Bronchial epithelial cell (primary cell): ENCODE data around the gene CMIP. TPM values are rescaled to one million over a fixed set of nuclear protein-coding genes. Genes with fewer than 3 reads are reported as not detected.
A peak's percentile ranks its signal among the peaks of the same experiment; 100 is the strongest.

Experiments used
- DNase-seq: peaks from one replicate; pipeline ENCODE4 v3.0.0-alpha.2; 2010; ENCODE audit warnings: low read depth
- FAIRE-seq: peaks from 2 replicates; lab custom pipeline; 2011; peaks lifted over from hg19 to GRCh38; lab: Jason Lieb, UNC
- H3K27me3 ChIP-seq: 2 replicates; pipeline ENCODE4 v1.5.1; 2011; ENCODE audit warnings: low read length; ENCODE audit not compliant: control insufficient read depth, insufficient read depth
- H3K36me3 ChIP-seq: 2 replicates; pipeline ENCODE4 v1.5.1; 2011; ENCODE audit warnings: low read length; ENCODE audit not compliant: control insufficient read depth, insufficient read depth
- H3K4me3 ChIP-seq: 2 replicates; pipeline ENCODE4 v1.5.1; 2011; ENCODE audit warnings: mild to moderate bottlenecking, low read depth, low read length, control low read depth
- CTCF ChIP-seq: IDR thresholded peaks from 2 replicates; pipeline ENCODE4 v1.5.1; 2011; ENCODE audit warnings: mild to moderate bottlenecking, moderate library complexity, low read length, control low read depth, inconsistent platforms; ENCODE audit not compliant: insufficient read depth, severe bottlenecking
- total RNA-seq: library from RNA; depleted of rRNA; stranded (reverse); fragments of >200 nt; gene quantifications from 2 replicates; pipeline ENCODE4 v1.2.1, GENCODE V29; 2014

The CMIP gene
- total RNA-seq, 1 donor from 2014 or later = 21.1 TPM

DNA sequence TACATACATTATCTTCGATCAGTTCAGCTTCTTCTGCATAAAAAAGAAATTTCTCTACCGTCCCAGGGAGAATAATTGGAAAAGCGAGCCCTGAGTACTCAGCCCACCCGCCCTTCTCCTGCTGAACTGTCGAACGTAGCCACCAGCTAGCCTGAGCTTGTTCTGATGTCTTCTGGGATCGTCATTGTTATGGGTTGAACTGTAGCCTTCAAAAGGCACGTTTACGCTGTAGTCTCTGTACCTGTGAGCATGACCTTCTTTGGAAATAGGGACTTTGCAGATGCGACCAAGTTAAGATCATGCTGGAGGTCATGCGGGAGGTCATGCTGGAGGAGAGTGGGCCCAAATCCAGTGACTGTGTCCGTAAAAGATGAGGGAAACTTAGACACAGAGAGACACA is 86.2 kb downstream of the CMIP start:
- DNase-seq (peak; percentile 82), FAIRE-seq (no peak)
- Histone ChIP-seq H3K36me3 (peaks cover 8% of the 10 kb centered on the region), H3K27me3 (no peaks in the 10 kb centered on the region), H3K4me3 (no peak overlapping the region)
- no peak for TF ChIP-seq CTCF

GRCh38 chr16:81531419-81531821 is 86.8 kb downstream of the CMIP start:
- Histone ChIP-seq H3K4me3 (no peak overlapping the region), H3K36me3 (peaks cover 9% of the 10 kb centered on the region), H3K27me3 (no peaks in the 10 kb centered on the region)
- DNase-seq = peak; percentile 100
- peak; percentile 89 for FAIRE-seq
- no peak for TF ChIP-seq CTCF

GRCh38 chr16:81532491-81533174 is 88.0 kb downstream of the CMIP start:
- no peak for TF ChIP-seq CTCF
- peaks cover 12% of the 10 kb centered on the region for H3K36me3 ChIP-seq
- DNase-seq (no peak), FAIRE-seq (no peak)
- no peaks in the 10 kb centered on the region for H3K27me3 ChIP-seq
- no peak overlapping the region for H3K4me3 ChIP-seq

DNA sequence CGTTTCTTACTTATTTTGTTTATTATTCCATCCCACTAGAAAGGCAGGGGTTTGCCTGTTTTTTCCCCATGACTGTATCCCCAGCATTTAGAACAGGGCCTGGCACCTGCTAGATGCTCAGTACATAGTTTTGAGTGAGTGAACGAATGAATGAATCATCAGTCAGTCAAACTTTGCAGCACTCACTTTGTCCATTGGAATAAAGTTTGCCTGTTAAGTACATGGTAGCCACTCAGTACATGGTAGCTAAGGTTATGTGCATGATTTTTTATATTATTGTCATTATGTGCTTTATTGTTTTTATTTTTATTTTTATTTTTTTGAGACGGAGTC is 88.5 kb downstream of the CMIP start:
- no peak for FAIRE-seq

DNA sequence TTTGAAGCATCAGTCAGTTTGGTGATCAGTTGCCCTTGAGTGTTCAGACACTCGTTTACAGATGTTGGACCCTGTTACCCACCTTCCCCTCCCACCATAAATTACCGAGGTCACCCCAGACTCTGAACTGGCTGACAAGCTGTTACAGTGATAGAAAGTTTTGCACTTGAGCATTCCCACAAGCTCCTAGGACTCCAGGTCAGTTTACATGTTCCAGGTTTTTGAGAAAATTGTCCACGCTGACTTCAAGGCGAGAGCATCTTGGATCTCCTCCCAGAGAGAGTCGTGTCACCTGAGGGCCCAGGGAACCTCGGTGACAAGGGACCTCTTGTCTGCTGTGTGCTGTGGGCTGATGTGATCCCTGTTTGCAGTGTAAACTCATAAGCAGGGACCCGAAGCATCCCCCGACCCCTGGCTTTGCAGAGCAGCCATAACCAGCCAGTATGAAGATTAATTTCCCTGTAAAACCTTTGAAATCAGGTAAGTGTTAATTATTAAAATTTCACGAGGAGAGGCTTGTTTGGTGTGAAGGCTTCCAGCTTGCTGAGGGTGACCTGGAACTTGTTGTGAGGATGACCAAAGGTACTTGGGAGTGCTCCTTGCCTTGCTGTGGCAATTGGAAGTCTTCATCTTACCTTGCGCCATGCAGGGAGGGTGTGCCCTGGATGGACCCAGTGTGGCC is 91.2 kb downstream of the CMIP start:
- TF ChIP-seq CTCF = no peak
- peaks cover 13% of the 10 kb centered on the region for H3K36me3 ChIP-seq
- no peak overlapping the region for H3K4me3 ChIP-seq
- FAIRE-seq (no peak), DNase-seq (no peak)
- no peaks in the 10 kb centered on the region for H3K27me3 ChIP-seq

More for the DNA sequence above, 88.5 kb downstream of the CMIP start:
- Histone ChIP-seq H3K27me3 (no peaks in the 10 kb centered on the region), H3K36me3 (peaks cover 12% of the 10 kb centered on the region), H3K4me3 (no peak overlapping the region)
- TF ChIP-seq CTCF = no peak
- no peak for DNase-seq

- TF ChIP-seq CTCF = no peak
- FAIRE-seq = no peak
These were observed 92.0 kb downstream of the CMIP start for GRCh38 chr16:81536648-81537047.

More at GRCh38 chr16:81536648-81537047, 92.0 kb downstream of the CMIP start:
- Histone ChIP-seq H3K27me3 (no peaks in the 10 kb centered on the region), H3K4me3 (no peak overlapping the region), H3K36me3 (peaks cover 13% of the 10 kb centered on the region)
- DNase-seq = no peak
